SU-DHL-6 (cell line): ENCODE results near the gene MED20.

ENCODE experiments used
- H2AFZ ChIP-seq: fragments of 200-600 bp; sonication (generic); 2 replicates; pipeline ENCODE4 v1.6.1; 2014; ENCODE audit warnings: low read depth, mild to moderate bottlenecking, moderate library complexity, mixed read lengths, antibody characterized with exemption, low read length; ENCODE audit not compliant: severe bottlenecking
- H3F3A ChIP-seq: fragments of 200-600 bp; shearing (Covaris generic); 2 replicates; pipeline ENCODE4 v1.6.0; 2016; ENCODE audit warnings: antibody characterized with exemption, mild to moderate bottlenecking; ENCODE audit not compliant: insufficient read depth
- H3K27ac ChIP-seq: fragments of 200-600 bp; sonication (generic); 2 replicates; pipeline ENCODE4 v1.5.1; 2016; ENCODE audit warnings: low read depth, mild to moderate bottlenecking, low read length, moderate library complexity, mixed read lengths
- H3K27me3 ChIP-seq: fragments of 200-600 bp; sonication (generic), shearing (Covaris generic); 2 replicates; pipeline ENCODE4 v1.6.0; 2014; ENCODE audit warnings: mild to moderate bottlenecking, low read length
- H3K36me3 ChIP-seq: fragments of 200-600 bp; sonication (generic); 2 replicates; pipeline ENCODE4 v1.6.1; 2014; ENCODE audit warnings: mild to moderate bottlenecking, low read length, mixed read lengths
- H3K4me2 ChIP-seq: fragments of 300-600, 200-600 bp; shearing (Covaris generic), sonication (generic); 2 replicates; pipeline ENCODE4 v1.6.0; 2014; ENCODE audit warnings: low read length, low read depth, mild to moderate bottlenecking; ENCODE audit not compliant: poor library complexity, severe bottlenecking
- H3K4me3 ChIP-seq: fragments of 200-600 bp; sonication (generic); 2 replicates; pipeline ENCODE4 v1.5.1; 2014; ENCODE audit warnings: antibody characterized with exemption, low read length, mild to moderate bottlenecking, mixed read lengths; ENCODE audit not compliant: insufficient read depth, poor library complexity, severe bottlenecking
- H3K79me2 ChIP-seq: fragments of 200-600 bp; sonication (generic); 2 replicates; pipeline ENCODE4 v1.6.1; 2014; ENCODE audit warnings: mild to moderate bottlenecking, low read length, moderate library complexity; ENCODE audit not compliant: insufficient read depth
- H3K9ac ChIP-seq: fragments of 200-600 bp; sonication (generic); 2 replicates; pipeline ENCODE4 v1.7.0; 2014; ENCODE audit warnings: mild to moderate bottlenecking, low read length
- H3K9me2 ChIP-seq: fragments of 200-600 bp; sonication (generic); replicated peaks from 2 replicates; pipeline ENCODE4 v1.6.1; 2014; ENCODE audit warnings: low read length; ENCODE audit not compliant: insufficient read depth
- H3K9me3 ChIP-seq: fragments of 200-600 bp; sonication (generic); 2 replicates; pipeline ENCODE4 v1.6.1; 2014; ENCODE audit warnings: low read length, mixed read lengths; ENCODE audit not compliant: insufficient read depth
- H4K20me1 ChIP-seq: fragments of 200-600 bp; sonication (generic); 2 replicates; pipeline ENCODE4 v1.6.1; 2014; ENCODE audit warnings: low read depth, mild to moderate bottlenecking, antibody characterized with exemption, low read length, moderate library complexity, mixed read lengths
- CTCF ChIP-seq: fragments of 200-600 bp; sonication (generic); IDR thresholded peaks from one replicate; pipeline ENCODE4 v1.5.1; 2017; ENCODE audit warnings: antibody characterized with exemption, mild to moderate bottlenecking, low read length, moderate library complexity; ENCODE audit not compliant: insufficient read depth, poor library complexity, severe bottlenecking
- EZH2phosphoT487 ChIP-seq: fragments of 200-600 bp; sonication (generic), shearing (Covaris generic); conservative IDR thresholded peaks from 2 replicates; pipeline ENCODE4 v1.6.1; 2018; ENCODE audit warnings: mild to moderate bottlenecking, antibody characterized with exemption, low read length, moderate library complexity, mixed read lengths

The MED20 gene

GRCh38 chr6:41966961-41967311 lies 46.0 kb upstream of the MED20 start:
- Histone ChIP-seq H3K27ac (no peak overlapping the region), H3K36me3 (no peaks in the 10 kb centered on the region), H3K79me2 (no peaks in the 10 kb centered on the region), H3K9me3 (no peaks in the 10 kb centered on the region), H3K27me3 (no peaks in the 10 kb centered on the region), H4K20me1 (no peaks in the 10 kb centered on the region), H2AFZ (no peak overlapping the region), H3K4me3 (no peak overlapping the region), H3F3A (no peaks in the 10 kb centered on the region), H3K4me2 (no peak overlapping the region), H3K9ac (no peak overlapping the region), H3K9me2 (no peaks in the 10 kb centered on the region)
- TF ChIP-seq CTCF = no peak
- no peak for TF ChIP-seq EZH2phosphoT487

- no peak overlapping the region for H3K4me2 ChIP-seq
- H3K27ac ChIP-seq = no peak overlapping the region
- no peak overlapping the region for H3K9ac ChIP-seq
Measured at GRCh38 chr6:41966214-41966920, 45.4 kb upstream of the MED20 start.

GRCh38 chr6:41965429-41966213 lies 44.7 kb upstream of the MED20 start:
- no peak for TF ChIP-seq EZH2phosphoT487
- no peaks in the 10 kb centered on the region for H4K20me1 ChIP-seq
- H3K27me3 ChIP-seq = no peaks in the 10 kb centered on the region
- no peaks in the 10 kb centered on the region for H3K9me3 ChIP-seq
- H3K4me3 ChIP-seq = no peak overlapping the region
- no peaks in the 10 kb centered on the region for H3F3A ChIP-seq
- H3K4me2 ChIP-seq = no peak overlapping the region
- H3K9me2 ChIP-seq = no peaks in the 10 kb centered on the region
- no peak overlapping the region for H3K27ac ChIP-seq
- H3K9ac ChIP-seq = no peak overlapping the region
- no peaks in the 10 kb centered on the region for H3K79me2 ChIP-seq
- no peak overlapping the region for H2AFZ ChIP-seq
- no peaks in the 10 kb centered on the region for H3K36me3 ChIP-seq

More at GRCh38 chr6:41966214-41966920, 45.4 kb upstream of the MED20 start:
- Histone ChIP-seq H3K27me3 (no peaks in the 10 kb centered on the region), H3K79me2 (no peaks in the 10 kb centered on the region), H3F3A (no peaks in the 10 kb centered on the region), H3K36me3 (no peaks in the 10 kb centered on the region), H2AFZ (no peak overlapping the region), H4K20me1 (no peaks in the 10 kb centered on the region), H3K9me3 (no peaks in the 10 kb centered on the region), H3K9me2 (no peaks in the 10 kb centered on the region), H3K4me3 (no peak overlapping the region)
- TF ChIP-seq CTCF (no peak), EZH2phosphoT487 (no peak)
